K562 treated with DMSO at 1 percent for 4 hours (cell line): ENCODE measurements around the gene CGGBP1. TPM values are rescaled to one million over a fixed set of nuclear protein-coding genes. Genes with fewer than 3 reads are reported as not detected.

Source experiments
- total RNA-seq: library from RNA; unstranded; fragments of 300-600 nt; gene quantifications from 2 replicates; pipeline ENCODE4 v1.2.3, GENCODE V29; 2022; ENCODE audit not compliant: insufficient read depth

The CGGBP1 gene, protein sequence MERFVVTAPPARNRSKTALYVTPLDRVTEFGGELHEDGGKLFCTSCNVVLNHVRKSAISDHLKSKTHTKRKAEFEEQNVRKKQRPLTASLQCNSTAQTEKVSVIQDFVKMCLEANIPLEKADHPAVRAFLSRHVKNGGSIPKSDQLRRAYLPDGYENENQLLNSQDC
- total RNA-seq, result 27.8 and 45.3 TPM in 2 replicates

DNA sequence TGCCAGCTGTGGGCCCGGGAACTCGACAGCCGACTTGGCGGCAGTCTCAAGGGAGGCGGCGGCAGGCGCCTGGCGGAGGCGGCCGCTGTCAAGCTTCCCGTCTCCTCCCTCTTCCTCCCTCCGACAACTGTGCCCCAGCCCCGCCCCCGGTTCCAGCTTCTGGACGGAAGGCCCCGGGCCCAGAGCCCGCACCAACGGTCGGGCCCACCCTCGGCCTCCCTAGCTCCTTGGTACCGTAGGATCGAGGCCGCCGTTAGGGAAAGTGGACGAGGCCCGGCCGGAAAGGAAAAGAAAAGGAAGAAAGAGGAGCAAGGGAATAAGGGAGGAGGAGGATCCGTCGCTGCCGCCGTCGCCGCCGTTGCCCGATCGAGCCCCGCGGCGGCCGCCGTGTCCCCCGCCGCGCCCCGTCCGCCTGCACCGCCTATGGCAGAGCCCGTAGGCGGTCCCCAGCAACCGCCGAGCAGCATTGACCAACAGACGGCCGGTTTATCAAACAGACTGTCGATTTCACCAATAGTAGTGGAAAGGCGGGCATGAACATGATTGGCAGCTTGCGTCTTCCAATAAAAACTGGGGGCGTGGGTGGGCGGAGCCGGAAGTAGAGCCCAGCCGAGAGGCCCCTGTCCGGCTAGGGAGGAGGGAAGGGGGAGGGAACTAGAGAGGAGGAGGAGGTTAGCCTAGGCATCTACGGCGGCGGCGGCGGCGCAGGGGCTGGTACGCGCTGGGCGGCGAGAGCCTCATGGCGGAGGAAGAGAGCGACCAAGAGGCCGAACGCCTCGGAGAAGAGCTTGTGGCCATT, at the start of gene CGGBP1, which contains the start of gene ZNF654:
Gene CGGBP1, minus strand, starts transcription at position 425 of the 799 bp plus-strand sequence. CDS start 3,029 bp downstream, outside the sequence.
Gene ZNF654, plus strand, starts transcription at position 675 of the 799 bp plus-strand sequence. Its CDS starts 65 bp downstream, at position 740.

Other genes with a start within 250 kb of the CGGBP1 start
- gene ZNF654, start 250 bp upstream of the CGGBP1 start, total RNA-seq, result 3.2 and 3.7 TPM in 2 replicates
- 6.3 and 7.4 TPM in 2 replicates for gene C3orf38, start 91.0 kb upstream of the CGGBP1 start, total RNA-seq